NCI-H2171 (cell line): ENCODE measurements around the gene MYO16.

ENCODE experiments used
- DNase-seq: peaks from one replicate; lab custom pipeline; 2025; lab: John Stamatoyannopoulos, UW

MYO16 gene

GRCh38 chr13:108797354-108797753 lies 167.9 kb downstream of the MYO16 start:
- no peak for DNase-seq

- no peak for DNase-seq
Observed at GRCh38 chr13:108807841-108808240, 178.4 kb downstream of the MYO16 start.

- no peak for DNase-seq
Observed at GRCh38 chr13:108812165-108812564, 182.8 kb downstream of the MYO16 start.

- no peak for DNase-seq
Observed at GRCh38 chr13:108812661-108813060, 183.2 kb downstream of the MYO16 start.

- no peak for DNase-seq
Observed at GRCh38 chr13:108813587-108814170, 184.3 kb downstream of the MYO16 start.

- no peak for DNase-seq
Observed at GRCh38 chr13:108816375-108816774, 187.0 kb downstream of the MYO16 start.

GRCh38 chr13:108827646-108828045 lies 198.2 kb downstream of the MYO16 start:
- no peak for DNase-seq

- DNase-seq: no peak
Observed at GRCh38 chr13:108828086-108828815, 198.8 kb downstream of the MYO16 start.

- DNase-seq: no peak
Observed at GRCh38 chr13:108830916-108831315, 201.5 kb downstream of the MYO16 start.

- DNase-seq: no peak
Observed at GRCh38 chr13:108833531-108833930, 204.1 kb downstream of the MYO16 start.

- DNase-seq: no peak
Observed at GRCh38 chr13:108834193-108834592, 204.8 kb downstream of the MYO16 start.

GRCh38 chr13:108835083-108835482 lies 205.7 kb downstream of the MYO16 start:
- no peak for DNase-seq

GRCh38 chr13:108850691-108851090 lies 221.3 kb downstream of the MYO16 start:
- no peak for DNase-seq

- no peak for DNase-seq
Observed at GRCh38 chr13:108851660-108852059, 222.2 kb downstream of the MYO16 start.

- no peak for DNase-seq
Observed at GRCh38 chr13:108853031-108853430, 223.6 kb downstream of the MYO16 start.

GRCh38 chr13:108855737-108856387 lies 226.5 kb downstream of the MYO16 start:
- no peak for DNase-seq

GRCh38 chr13:108858676-108859075 lies 229.3 kb downstream of the MYO16 start:
- no peak for DNase-seq

GRCh38 chr13:108859197-108860012 lies 230.0 kb downstream of the MYO16 start:
- DNase-seq: no peak

- no peak for DNase-seq
Observed at GRCh38 chr13:108860418-108860817, 231.0 kb downstream of the MYO16 start.

GRCh38 chr13:108877300-108877699 lies 247.9 kb downstream of the MYO16 start:
- DNase-seq: no peak

- no peak for DNase-seq
Observed at GRCh38 chr13:108878732-108879131, 249.3 kb downstream of the MYO16 start.

- DNase-seq: no peak
Observed at GRCh38 chr13:108889324-108889984, 260.0 kb downstream of the MYO16 start.
